AG04450 (cell line): ENCODE measurements around the gene SCIMP. TPM values are rescaled to one million over a fixed set of nuclear protein-coding genes. Genes with fewer than 3 reads are reported as not detected.

ENCODE experiments used
- CTCF ChIA-PET: fragments of 300-600, 350-600 bp; formaldehyde crosslinking; extraction: SDS; loops from one replicate; lab custom pipeline; 2022; ENCODE audit warnings: antibody characterized with exemption, inconsistent platforms; lab: Charles Lee
- POLR2A ChIA-PET: fragments of 350-600 bp; formaldehyde crosslinking; extraction: SDS; loops from one replicate; lab custom pipeline; 2021; ENCODE audit warnings: antibody characterized with exemption, inconsistent platforms; lab: Yijun Ruan, JAX
- DNase-seq: peaks from one replicate; pipeline ENCODE4 v3.0.0-alpha.2; 2011; ENCODE audit warnings: low read depth, low spot score
- H3K27ac ChIP-seq: one replicate; pipeline ENCODE4 v1.5.1; 2012; ENCODE audit warnings: low read depth, low read length, control low read depth
- H3K27me3 ChIP-seq: one replicate; pipeline ENCODE4 v1.6.0; 2012; ENCODE audit warnings: low read length; ENCODE audit not compliant: control insufficient read depth, insufficient read depth
- H3K4me3 ChIP-seq: 2 replicates; pipeline ENCODE4 v1.5.1; 2011; ENCODE audit warnings: mild to moderate bottlenecking, low read depth, low read length, control low read depth
- H3K9me3 ChIP-seq: 2 replicates; pipeline ENCODE4 v1.5.1; 2012; ENCODE audit warnings: low read length; ENCODE audit not compliant: control insufficient read depth, insufficient read depth
- CTCF ChIP-seq: IDR thresholded peaks from 2 replicates; pipeline ENCODE4 v1.5.1; 2011; ENCODE audit warnings: low read depth, low read length, control low read depth, inconsistent platforms
- polyA plus RNA-seq: library from polyadenylated mRNA; depleted of rRNA; stranded (reverse); fragments of >200 nt; gene quantifications from 2 replicates; pipeline ENCODE4 v1.2.3, GENCODE V29; 2011

SCIMP gene
- polyA plus RNA-seq, 1 experiment = not detected

GRCh38 chr17:5201011-5201410 lies 33.6 kb downstream of the SCIMP start:
- H3K4me3 ChIP-seq = no peak overlapping the region
- POLR2A ChIA-PET = no interaction called here

GRCh38 chr17:5200360-5200759 lies 34.3 kb downstream of the SCIMP start:
- Histone ChIP-seq H3K27ac (no peak overlapping the region), H3K4me3 (no peak overlapping the region), H3K27me3 (no peaks in the 10 kb centered on the region), H3K9me3 (peaks cover 13% of the 10 kb centered on the region)
- CTCF ChIA-PET = interaction anchor here (1.2 to 1.7 kb wide), 2 partner anchors 8 to 37 kb away, joined by 4 to 5 read pairs; no protein-coding TSS in a partner anchor
- POLR2A ChIA-PET = no interaction called here
- no peak for TF ChIP-seq CTCF
- no peak for DNase-seq

More at GRCh38 chr17:5201011-5201410, 33.6 kb downstream of the SCIMP start:
- Histone ChIP-seq H3K27me3 (no peaks in the 10 kb centered on the region), H3K9me3 (peaks cover 13% of the 10 kb centered on the region), H3K27ac (no peak overlapping the region)
- no peak for DNase-seq
- TF ChIP-seq CTCF = no peak
- CTCF ChIA-PET = interaction anchor here (1.2 to 1.7 kb wide), 2 partner anchors 9 to 36 kb away, joined by 4 to 5 read pairs; no protein-coding TSS in a partner anchor

- CTCF ChIA-PET = no interaction called here
- POLR2A ChIA-PET = no interaction called here
- Histone ChIP-seq H3K4me3 (no peak overlapping the region), H3K27me3 (no peaks in the 10 kb centered on the region), H3K27ac (no peak overlapping the region), H3K9me3 (peaks cover 4% of the 10 kb centered on the region)
- no peak for TF ChIP-seq CTCF
- DNase-seq = no peak
Measured at GRCh38 chr17:5198472-5198871, 36.2 kb downstream of the SCIMP start.

- ChIA-PET CTCF (interaction anchor here (0.8 kb wide), 1 partner anchor 245 kb away, joined by 3 read pairs; the partner anchor contains the start of gene C1QBP), POLR2A (no interaction called here)
- H3K9me3 ChIP-seq = peaks cover 16% of the 10 kb centered on the region
- DNase-seq = no peak
- no peaks in the 10 kb centered on the region for H3K27me3 ChIP-seq
- H3K27ac ChIP-seq = no peak overlapping the region
- TF ChIP-seq CTCF = no peak
- no peak overlapping the region for H3K4me3 ChIP-seq
Measured at GRCh38 chr17:5194346-5194745, 40.3 kb downstream of the SCIMP start.

GRCh38 chr17:5191541-5192417 lies 42.9 kb downstream of the SCIMP start, which contains the start of gene ZNF594:
ZNF594 (minus strand) TSS chr17:5191868; CDS start chr17:5184256, 7,612 bp downstream.
- TF ChIP-seq CTCF = peak; percentile 67
- ChIA-PET CTCF (interaction anchor here (0.6 to 1.8 kb wide), 5 partner anchors 9 to 247 kb away, joined by 3 to 6 read pairs (median 4); partner anchors contain the start of gene C1QBP), POLR2A (interaction anchor here (0.6 to 1.0 kb wide), 8 partner anchors 14 to 318 kb away, joined by 3 to 7 read pairs (median 4); partner anchors contain the start of gene RABEP1)
- no peaks in the 10 kb centered on the region for H3K27me3 ChIP-seq
- peaks cover 35% of the 10 kb centered on the region for H3K9me3 ChIP-seq
- peak; percentile 89 for DNase-seq
- H3K4me3 ChIP-seq = peak within 1 kb of the TSS; percentile 85
- H3K27ac ChIP-seq = peak within 1 kb of the TSS; percentile 65
